PC-9 (cell line): Measurements from ENCODE around the gene ARHGEF39.

ENCODE experiments used
- CTCF ChIP-seq: fragments of 200-600 bp; sonication (generic); conservative IDR thresholded peaks from 2 replicates; pipeline ENCODE4 v1.6.1; 2017; ENCODE audit warnings: mixed run types, antibody characterized with exemption, mild to moderate bottlenecking, moderate library complexity
- EZH2 ChIP-seq: fragments of 200-600 bp; sonication (generic); IDR thresholded peaks from 2 replicates; pipeline ENCODE4 v1.8.0; 2017; ENCODE audit warnings: antibody characterized with exemption, low read depth

DNA sequence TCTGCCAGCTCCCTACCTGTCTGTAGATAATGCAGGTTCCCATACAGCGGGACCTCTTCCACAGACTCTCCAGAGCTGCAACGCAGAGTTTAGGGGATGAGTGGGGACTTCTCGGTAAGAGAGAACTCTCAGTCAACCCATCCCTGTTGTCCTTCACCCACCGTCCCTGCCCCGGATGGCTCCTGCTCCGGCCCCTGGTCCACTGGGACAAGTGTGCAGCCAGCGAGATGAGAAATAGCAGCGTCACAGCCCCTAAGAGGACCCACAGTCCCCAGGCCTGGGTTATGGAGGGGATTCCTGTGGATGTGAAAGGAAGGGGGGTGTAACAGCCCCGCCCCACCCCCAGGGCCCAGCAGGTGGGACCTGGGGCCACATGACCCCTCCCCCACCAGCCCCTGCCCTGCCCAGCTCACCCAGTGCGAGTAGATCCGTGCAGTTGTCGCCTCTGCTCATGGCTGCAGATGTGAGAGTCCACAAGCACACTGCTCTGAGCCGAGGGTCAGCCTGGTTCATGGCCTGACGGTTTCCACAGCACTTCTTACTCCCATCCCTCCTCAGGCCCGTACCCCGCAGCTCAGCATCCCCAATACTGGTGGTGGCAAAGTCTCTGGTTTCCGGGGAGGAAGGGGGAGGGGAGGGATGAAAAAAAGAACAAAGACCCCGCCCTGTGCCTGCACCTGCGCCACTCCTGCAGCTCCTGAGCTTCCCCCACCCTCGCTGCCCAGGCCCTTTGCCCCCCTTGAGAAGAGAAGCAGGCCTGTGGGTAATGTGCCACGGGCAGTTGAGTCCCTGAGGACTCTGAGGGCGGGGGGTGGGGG, 14.4 kb downstream of the ARHGEF39 start, which contains the start of gene SIT1:
- TF ChIP-seq CTCF (no peak), EZH2 (no peak)
